Measurements from ENCODE around the gene BAX.

Gene BAX

DNA sequence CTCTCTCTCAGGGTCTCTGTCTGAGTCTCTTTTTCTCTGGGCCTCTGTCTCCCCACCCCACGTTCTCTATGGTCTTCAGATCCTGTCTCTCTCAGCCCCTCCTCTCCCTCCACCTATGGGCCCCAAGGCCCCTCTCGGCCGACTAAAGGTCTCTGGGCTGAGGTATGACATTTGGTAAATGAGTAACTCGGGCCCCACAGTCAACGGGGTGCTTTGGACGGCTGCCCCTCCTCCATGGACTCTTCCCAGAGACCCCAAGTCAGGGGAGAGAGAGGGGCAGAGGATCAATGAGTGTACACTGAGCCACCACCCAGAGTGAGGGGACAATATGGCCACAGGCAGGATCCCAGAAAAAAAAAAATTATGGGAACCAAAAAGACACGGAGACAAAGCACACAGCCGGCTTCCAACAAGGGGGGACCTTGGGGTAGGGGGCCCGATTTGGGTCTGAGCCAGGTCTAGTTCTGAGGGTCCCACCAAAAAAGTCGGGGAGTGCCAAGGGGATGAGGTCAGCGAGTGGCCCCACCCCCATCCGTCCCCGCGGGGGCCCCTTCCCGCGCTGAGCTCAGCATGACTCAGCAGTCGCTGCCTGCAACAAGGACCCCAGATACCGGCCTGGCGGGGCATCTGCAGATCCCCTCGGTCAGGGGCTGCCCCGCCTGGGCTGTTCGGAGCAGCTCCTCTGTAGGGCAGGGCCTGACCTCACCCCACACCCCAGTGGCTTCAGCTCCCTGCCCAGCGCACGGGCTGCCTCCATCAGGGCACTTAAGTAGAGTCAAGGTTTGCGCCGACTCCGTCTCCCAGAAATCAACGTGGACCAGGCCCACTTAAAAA, 8.9 kb downstream of the BAX start:
- no peak for DNase-seq

DNA sequence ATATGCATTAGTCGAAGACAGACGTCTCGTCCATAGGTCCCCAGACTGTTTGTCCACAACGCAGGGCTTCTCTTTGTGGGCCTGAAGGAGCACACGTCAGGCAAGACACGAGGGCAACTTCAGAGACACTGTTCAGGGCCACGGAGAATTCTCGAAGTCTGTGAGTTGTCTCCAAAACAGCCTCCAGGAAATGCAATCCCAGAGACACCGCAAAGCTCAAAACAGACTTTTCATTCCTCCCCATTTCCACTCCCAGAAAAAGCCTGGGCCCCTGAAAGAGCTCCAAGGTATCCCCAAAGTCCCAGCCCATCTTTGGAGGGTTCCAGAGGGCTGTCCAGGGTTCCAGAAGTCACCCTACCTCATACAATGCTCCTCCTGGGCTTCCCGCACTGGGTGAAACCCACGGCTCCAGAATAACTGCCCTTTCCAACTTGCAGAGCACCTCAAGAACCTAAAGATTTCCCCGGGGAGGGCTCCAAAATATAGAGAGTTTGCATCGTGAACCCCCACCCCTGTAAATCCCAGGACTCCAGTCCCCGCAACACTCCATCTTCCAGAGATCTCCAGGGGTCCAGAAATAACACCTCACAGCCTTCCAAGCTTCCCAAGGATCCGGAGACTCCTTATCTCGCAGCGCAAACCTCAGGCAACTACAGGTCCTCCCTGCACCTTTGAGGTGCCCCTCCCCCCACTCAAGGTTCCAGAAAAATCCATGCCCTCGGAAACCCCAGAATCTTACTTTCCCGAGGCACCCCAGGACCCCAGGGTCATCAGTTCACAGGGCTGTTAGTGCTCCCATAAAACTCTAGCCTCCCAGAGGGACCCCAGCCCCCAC, 9.7 kb downstream of the BAX start:
- DNase-seq, result no peak

DNA sequence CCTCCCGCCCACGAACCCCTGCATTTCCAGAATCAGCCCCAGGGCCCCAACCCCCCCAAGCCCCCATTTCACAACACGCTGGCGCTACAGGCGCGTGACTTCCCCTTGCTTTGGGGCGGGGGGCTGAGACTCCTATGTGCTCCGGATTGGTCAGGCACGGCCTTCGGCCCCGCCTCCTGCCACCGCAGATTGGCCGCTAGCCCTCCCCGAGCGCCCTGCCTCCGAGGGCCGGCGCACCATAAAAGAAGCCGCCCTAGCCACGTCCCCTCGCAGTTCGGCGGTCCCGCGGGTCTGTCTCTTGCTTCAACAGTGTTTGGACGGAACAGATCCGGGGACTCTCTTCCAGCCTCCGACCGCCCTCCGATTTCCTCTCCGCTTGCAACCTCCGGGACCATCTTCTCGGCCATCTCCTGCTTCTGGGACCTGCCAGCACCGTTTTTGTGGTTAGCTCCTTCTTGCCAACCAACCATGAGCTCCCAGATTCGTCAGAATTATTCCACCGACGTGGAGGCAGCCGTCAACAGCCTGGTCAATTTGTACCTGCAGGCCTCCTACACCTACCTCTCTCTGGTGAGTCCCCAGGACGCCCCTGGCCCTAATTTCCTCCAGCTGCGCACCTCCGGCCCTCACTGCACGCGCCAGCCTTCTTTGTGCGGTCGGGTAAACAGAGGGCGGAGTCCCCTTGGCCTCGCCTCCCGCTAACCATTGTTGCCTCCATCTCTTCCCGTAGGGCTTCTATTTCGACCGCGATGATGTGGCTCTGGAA, 10.5 kb downstream of the BAX start, which contains the start of gene FTL:
FTL (plus strand) TSS at position 270 of the 766 bp plus-strand sequence; CDS start at position 469, 199 bp downstream.
- peak; percentile 91 for DNase-seq

DNA sequence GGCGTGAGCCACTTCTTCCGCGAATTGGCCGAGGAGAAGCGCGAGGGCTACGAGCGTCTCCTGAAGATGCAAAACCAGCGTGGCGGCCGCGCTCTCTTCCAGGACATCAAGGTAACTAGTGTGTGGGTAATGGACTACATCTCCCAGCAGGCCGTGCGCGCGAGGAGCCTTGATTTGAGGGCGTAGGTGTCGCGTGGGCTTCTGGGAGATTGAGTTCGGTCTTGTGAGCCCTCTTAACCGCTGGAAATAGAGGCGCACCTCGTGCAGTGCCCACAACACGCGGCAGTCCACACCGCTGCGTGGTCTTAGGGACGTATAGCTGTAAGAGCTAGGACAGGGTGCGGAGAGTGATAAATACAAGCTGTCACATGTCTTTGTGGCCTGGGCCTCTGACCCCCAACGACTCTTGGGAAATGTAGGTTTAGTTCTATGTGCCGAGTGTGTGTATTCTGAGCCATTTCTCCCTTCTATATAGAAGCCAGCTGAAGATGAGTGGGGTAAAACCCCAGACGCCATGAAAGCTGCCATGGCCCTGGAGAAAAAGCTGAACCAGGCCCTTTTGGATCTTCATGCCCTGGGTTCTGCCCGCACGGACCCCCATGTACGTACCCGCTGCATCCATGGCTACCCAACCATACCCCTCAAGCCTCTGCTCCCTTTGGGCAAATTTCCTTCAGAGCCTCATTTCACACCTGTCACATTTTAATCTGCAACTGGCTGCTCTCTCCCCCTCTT, 11.3 kb downstream of the BAX start:
- peak; percentile 72 for DNase-seq

DNA sequence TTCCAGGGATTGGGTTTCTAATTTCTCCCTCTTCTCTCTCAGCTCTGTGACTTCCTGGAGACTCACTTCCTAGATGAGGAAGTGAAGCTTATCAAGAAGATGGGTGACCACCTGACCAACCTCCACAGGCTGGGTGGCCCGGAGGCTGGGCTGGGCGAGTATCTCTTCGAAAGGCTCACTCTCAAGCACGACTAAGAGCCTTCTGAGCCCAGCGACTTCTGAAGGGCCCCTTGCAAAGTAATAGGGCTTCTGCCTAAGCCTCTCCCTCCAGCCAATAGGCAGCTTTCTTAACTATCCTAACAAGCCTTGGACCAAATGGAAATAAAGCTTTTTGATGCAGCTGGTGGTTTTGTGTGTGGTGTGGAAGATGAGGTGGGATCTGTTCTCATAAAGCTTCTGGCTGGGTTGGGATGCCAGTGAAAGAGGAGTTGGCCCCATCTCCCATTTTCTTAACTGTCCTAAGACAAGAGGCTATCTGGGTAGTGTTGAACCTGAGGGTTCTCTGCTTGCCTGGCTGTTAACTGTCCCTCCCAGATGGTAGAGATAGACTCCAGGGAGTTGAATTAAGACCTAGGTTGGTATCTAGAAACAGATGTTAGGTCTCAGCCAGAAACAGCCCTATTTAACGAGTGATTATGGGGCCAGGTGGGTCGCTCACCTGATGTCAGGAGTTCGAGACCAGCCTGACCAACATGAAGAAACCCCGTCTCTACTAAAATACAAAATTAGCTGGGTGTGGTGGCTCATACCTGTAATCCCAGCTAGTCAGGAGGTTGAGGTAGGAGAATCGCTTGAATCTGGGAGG, 12.1 kb downstream of the BAX start:
- no peak for DNase-seq

DNA sequence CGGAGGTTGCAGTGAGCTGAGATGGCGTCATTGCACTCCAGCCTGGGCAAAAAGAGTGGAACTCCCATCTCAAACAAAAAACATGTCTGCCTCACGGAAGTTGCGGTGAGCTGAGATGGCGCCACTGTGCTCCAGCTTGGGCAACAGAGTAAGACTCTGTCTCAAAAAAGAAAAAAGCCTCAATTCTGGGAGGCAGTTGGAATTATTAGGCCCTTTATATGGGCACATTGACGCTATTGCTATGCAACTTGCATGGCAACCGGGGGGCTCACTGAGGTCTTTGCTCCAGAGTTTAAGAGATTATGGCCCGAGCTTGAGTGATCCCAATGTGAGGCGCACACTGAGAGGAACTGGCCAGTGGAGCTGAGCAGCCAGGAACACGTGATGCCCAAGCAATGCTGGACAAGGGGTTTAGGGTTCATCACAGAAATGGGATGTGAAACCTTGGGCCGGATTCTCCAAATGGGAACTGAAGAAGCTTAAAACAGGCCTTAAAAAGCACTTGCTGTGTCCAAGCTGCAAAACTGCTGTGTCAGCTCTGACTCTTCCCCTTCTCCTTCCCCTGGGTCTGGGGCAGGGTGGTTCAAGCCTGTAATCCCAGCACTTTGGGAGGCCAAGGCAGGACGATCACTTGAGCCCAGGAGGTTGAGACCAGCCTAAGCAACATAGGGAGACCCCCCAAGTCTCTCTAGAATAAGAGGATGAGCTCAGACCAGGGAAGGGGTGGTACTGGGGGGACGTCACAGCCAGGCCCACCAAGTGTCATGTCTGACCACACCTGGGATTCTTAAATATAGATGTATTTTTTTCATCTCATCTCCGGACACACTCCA, 12.9 kb downstream of the BAX start:
- no peak for DNase-seq

DNA sequence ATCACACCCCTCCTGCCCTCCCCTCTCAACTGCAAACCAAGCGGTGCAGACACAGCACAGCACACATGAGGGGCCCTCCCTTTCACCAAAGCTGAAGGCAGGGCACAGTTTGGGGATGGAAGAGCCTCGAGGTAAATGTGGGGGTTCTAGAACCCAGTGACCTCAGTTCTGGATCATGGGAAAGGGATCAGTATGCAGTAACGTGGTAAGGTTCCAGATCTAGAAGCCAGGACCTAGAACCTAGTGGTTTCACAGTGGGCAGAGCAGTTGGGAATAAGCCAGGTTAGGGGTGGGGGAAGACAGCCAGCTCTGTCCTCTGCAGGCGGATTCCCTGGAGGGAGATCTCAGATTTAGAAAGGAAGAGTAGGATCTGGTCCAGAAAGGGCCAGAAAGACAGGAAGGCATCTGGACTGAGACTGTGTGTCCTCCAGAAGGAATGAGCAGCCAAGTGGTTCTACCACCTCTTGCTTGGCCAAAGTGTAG, 13.5 kb downstream of the BAX start:
- DNase-seq, result no peak

DNA sequence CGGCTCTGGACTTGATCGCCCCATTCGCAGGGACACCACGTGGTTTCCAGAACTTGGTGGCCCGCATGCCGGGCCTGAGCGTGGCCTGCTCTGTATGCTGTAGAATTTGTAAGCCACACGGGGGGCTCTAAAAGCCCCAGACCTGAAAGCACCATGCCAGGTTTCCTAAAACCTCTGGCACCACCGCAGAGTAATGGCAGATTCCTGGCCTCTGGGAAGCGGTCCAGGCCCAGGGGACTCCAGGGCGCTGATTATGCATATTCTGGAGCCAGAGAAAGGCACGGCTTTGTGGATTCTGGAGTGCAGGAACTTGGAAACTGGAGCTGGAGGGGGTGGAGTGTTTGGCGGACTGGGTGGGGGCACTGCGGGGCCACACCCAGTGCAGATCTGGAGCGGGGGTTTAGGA, 14.1 kb downstream of the BAX start:
- DNase-seq, result no peak

DNA sequence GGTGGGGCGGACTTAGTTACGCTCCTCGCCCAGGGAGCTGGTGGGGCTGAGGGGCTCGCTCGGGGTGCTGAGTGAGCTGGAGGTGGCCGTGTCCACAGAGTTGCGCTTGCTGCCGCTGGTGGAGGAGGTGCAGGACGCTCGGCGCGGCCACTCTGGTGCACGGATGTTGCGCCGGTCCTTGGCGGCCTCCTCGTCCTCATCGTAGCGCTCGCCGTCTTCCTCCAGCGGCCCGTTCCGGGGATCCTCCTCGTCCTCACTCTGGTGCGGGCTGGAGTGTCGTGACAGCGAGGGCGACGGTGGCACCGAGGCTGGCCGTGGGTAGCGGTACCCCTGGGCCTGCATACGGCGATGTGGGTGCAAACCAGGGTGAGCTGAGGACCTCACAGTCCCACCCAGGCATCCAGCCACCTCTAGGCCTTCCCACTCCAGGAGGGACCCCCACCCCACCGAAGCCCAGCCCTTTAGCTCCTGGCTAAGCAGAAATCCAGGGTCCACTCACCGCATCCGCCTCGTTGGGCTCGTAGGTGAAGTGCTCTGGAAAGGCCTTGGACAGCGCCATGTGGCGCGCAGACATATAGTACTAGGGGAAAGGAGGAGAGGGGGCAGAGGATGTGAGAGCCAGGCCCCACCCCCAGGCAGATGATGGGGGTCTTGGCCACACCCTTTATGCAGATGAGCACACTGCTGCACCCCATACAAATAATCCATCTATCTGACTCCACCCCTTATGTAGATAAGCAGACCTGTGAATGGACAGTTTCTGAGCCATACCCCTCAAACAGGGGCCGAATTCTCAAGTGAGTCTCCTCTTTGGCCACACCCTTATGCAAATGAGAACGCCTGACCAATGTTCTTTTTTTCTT, 14.8 kb downstream of the BAX start:
- no peak for DNase-seq

DNA sequence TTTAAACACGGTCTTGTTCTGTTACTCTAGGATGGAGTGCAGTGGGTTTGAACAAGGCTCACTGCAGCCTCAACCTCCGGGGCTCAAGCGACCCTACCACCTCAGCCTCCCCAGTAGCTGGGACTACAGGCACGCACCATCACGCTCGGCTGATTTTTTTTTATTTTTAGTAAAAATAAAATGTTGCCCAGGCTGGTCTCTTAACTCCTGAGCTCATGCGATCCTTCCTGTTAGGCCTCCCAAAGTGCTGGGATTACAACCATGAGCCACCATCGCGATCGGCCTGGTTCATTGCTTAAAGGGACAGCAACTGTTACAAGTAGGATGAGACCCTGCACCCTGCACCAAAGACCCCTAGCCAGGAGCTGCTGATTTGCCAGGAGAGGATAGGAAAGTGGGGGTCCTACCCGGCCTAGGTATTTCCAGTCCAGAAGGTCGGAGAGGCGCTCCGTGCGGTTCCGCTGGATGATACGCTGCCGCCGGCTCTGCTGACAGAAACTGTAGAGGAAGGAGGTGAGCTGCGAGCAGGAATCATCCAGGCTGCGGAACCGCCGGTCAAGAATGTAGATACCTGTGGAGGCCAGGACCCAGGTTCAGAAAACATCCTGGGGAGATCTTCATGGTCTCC, 15.6 kb downstream of the BAX start:
- DNase-seq, result no peak

DNA sequence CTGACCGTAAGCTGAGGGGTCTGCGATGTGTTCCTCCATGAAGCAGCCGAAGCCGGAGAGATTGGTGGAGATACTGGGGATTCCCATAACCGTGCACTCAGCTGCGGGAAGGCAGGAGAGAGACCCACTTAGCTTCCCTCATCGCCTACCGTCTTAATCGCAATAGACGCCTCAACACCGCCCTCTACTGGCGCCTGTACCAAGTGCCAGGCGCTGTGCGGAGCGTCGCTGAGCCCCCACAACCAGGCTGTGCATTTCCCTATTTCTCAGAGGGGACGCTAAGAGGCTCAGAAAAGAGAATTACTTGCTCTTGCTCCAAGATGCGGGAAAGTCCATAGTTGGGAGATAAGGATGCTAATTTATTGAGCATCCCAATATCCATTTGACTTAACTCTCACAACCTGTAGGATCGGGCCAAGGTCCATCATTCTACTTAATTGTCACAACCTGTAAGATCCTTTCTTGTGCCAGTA, 16.3 kb downstream of the BAX start:
- DNase-seq, result peak; percentile 45

DNA sequence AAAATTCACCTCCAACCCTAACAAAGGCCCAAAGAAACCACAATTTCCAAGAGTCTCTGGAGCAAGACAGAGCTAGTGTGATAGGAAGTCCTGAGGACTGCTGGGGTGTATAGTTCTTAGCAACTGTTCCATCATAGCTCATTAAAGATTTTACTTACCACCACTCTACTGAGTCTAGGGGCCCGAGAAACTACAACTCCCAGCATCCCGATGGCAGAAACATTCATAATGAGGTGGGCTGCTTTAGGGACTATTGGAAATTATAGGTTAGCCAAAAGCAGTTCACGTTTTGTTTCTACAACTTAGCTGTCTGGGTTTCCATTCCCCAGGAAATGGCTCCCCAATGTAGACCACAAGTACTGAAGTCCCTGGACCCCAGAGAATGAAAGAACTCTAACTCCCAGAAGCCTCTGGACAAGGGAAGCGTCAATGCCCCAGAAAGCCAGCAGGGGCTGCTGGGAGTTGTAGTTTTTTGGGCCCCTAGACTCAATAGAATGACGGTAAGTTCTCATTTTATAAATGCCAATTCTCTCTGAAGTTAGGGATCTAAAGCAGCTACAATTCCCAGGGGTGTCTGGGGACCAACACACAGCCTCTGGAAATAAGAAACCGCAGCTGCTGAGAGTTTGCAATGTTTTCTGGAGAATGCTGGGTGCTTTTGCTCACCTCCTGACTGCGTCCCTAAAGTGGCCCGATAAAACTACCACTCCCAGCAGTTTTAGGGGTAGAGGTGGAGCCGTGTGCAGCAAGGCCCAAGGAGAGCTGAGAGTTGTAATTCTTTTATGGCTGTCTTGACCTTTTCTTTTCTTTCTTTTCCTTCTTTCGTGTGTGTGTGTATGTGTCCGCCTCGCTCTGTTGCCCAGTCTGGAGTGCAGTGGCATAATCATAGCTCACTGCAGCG, 21.5 kb downstream of the BAX start:
- no peak for DNase-seq

DNA sequence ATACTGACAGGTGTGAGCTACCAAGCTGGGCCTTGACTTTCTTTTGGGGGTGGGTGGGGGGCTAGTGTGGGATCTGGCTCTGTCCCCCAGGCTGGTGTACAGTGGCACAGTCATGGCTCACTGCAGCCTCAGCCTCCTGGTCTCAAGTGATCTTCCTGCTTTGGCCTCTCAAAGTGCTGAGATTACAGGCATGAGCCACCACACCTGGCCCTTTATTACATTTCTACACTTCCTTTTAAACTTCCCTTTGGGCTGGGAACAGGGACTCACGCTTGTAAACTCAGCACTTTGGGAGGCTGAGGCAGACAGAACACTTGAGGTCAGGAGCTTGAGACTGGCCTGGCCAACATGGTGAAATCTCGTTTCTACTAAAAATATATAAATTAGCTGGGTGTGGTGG, 22.4 kb downstream of the BAX start:
- DNase-seq, result no peak

DNA sequence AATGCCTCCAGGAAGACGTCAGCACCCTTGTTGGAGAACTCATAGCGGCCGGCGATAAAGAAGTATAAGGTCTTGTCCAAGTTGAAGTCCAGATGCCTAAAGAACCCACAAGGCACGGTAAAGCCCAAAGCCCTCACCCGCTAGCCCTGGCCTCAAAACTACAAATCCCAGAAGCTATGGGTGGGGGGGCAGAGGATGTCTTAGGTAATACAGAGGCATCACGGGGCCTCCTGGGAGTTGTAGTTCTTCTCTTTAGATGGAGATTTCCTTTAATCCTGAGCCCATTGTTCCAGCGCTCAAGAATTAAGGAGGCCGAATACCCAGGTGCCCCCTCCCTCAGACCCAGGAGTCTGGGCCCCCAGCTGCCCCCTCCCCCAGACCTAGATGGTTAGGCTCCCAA, 27.6 kb downstream of the BAX start:
- no peak for DNase-seq

DNA sequence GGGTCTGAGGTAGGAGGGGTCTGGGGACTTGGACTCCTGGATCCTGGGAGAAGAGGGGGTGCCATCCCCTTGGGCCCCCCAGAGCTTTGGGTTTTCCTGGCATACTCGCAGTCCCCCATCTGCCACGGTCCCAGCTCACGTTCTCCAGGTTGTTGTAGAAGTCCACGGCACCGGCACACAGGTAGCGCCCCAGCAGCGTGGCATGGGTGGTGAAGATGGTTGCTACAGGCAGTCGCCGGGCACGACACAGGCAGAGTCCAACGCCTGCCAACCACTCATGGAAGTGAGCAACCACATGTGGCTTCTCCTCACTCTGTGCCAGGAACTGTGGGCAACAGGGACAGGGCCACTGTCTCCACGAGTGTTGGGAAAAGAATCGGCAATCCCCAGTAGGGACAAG, 31.0 kb downstream of the BAX start:
- DNase-seq, result no peak

DNA sequence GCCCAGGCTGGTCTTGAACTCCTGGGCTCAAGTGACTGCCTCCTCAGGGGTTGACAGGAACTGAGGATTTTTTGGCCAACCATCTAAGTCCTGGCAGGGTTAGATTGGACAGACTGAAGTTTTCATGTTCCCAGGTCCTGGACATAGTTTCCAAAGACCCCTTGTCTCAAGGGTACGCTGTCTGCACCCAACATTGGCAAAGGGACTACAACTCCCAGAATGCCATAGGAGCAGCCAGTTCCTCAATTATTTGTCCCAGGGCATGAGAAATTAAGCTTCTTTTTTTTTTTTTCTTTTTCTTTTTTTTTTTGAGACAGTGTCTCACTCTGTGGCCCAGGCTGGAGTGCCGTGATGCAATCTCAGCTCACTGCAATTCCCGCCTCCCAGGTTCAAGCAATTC, 31.5 kb downstream of the BAX start:
- DNase-seq, result no peak

DNA sequence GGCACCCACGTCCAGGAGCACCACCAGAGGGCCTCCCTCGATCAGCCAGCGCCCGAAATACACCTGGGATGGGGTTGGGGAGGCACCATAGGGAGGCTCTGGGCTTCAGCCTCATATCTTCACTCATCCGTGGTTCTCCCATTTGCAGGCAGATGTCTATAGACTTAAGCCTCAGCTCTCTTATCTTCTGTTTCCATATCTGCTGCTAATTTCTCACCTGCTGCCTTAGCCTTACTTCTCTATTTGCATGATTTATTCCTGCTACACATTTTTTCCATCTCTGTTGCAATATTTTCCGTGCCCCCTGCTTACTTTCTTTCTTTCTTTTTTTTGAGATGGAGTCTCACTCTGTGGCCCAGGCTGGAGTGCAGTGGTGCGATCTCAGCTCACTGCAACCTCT, 32.6 kb downstream of the BAX start:
- no peak for DNase-seq

DNA sequence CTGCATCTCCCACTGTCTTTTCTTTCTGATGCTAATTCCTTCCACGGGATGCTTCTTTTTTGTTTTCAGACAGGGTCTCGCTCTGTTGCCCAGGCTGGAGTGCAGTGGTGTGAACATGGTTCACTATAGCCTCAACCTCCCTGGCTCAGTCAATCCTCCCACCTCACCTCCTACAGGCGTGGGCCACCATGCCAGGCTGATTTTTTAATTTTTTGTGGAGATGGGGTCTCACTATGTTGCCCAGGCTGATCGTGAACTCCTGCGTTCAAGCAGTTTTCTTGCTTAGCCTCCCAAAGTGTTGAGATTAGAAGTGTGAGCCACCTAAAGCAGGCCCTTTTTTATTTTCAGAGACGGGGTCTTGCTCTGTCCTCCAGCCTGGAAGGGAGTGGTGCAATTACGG, 33.6 kb downstream of the BAX start:
- DNase-seq, result no peak

Measured in DMS153 (cell line).